Ovary (tissue), 9 donors: Measurements from ENCODE around the gene COQ8B. TPM values are rescaled to one million over a fixed set of nuclear protein-coding genes. Genes with fewer than 3 reads are reported as not detected.
A peak's percentile ranks its signal among the peaks of the same experiment; 100 is the strongest.

Source experiments
- DNase-seq, 5 donors: peaks; one replicate each; pipeline ENCODE4 v3.0.0-alpha.2; 2019 to 2020
- H3K27ac ChIP-seq, 2 donors: fragments of 200-600 bp; one replicate each; pipeline versions ENCODE4 v1.5.1 to v1.8.0; 2019 to 2022
- H3K27me3 ChIP-seq: fragments of 200-600 bp; one replicate; pipeline ENCODE4 v1.8.0; 2022
- H3K36me3 ChIP-seq: fragments of 200-600 bp; sonication (generic); one replicate; pipeline ENCODE4 v1.5.1; 2019
- H3K4me1 ChIP-seq: one replicate; pipeline ENCODE4 v1.8.1; 2013; ENCODE audit warnings: mild to moderate bottlenecking, moderate library complexity; ENCODE audit not compliant: insufficient read depth
- H3K4me3 ChIP-seq: fragments of 200-600 bp; sonication (generic); one replicate; pipeline ENCODE4 v1.5.1; 2017
- H3K9me3 ChIP-seq, 2 donors: fragments of 200-600 bp in 1 of 2; sonication (generic) in 1 of 2; one replicate each; pipeline versions ENCODE4 v1.5.1 to v1.8.1; 2013 to 2019; ENCODE audit warnings: mild to moderate bottlenecking in 1 of 2, moderate library complexity in 1 of 2
- CTCF ChIP-seq, 3 donors: fragments of 450-650 bp in 2 of 3; fragments of 200-600 bp in 1 of 3; IDR thresholded peaks; one replicate each; pipeline versions ENCODE4 v1.5.1 to v1.8.0; 2016 to 2022; ENCODE audit warnings: antibody characterized with exemption in 3 of 3, mild to moderate bottlenecking in 1 of 3
- EP300 ChIP-seq: sonication (generic); formaldehyde crosslinking; IDR thresholded peaks from one replicate; pipeline ENCODE4 v1.6.1; 2017; ENCODE audit warnings: antibody characterized with exemption
- POLR2A ChIP-seq: fragments of 450-650 bp; IDR thresholded peaks from one replicate; pipeline ENCODE4 v1.6.1; 2017; ENCODE audit warnings: antibody characterized with exemption, mild to moderate bottlenecking, moderate library complexity
- WGBS, 3 donors: extraction: QIAGEN DNeasy Blood & Tissue Kit in 1 of 3; methylation state at CpG; one replicate each; pipeline versions ENCODE4 v1.1.5 to v1.1.7; 2013 to 2017; 5-methylcytosine and 5-hydroxymethylcytosine counted together
- intact Hi-C, 4 donors: fragments of 100-400 bp; cut with DNase I; formaldehyde crosslinking; loops; one replicate each; pipeline versions ENCODE4 v1.11.0 to v1.15.1; 2022 to 2023
- polyA plus RNA-seq, 2 donors: library from polyadenylated mRNA; stranded (reverse); fragments of 200-250 nt in 1 of 2; fragments of 350-450 nt in 1 of 2; fragmentation: Illumina TruSeq in 1 of 2; extraction: RNeasy Lipid Tissue Mini Kit (QIAGEN cat#74804) in 1 of 2; gene quantifications; one replicate each; pipeline ENCODE4 v1.2.3, GENCODE V29; 2013 to 2014
- total RNA-seq, 7 donors: library from RNA; depleted of rRNA in 2 of 7; stranded (reverse); fragments of >200 nt in 2 of 7; fragmentation: NEBNext Ultra II Directional in 3 of 7; extraction: Animal tissue kit (Norgen Biotek cat#: 25700) in 3 of 7; gene quantifications; one replicate each; pipeline versions ENCODE4 v1.1.0 to v1.2.4, GENCODE V29; 2016 to 2023
- donor health status: DM: no; HTN: no; CAD: no; lungs with moderate emphysema.
- donor health status: DM: no; HTN: no; CAD: no.
- donor health status: Bipolar disorder and iron deficiency.
- donor health status: DM: yes; HTN: yes; CAD: no.
- donor health status: DM: no; HTN: no; CAD: no.
- donor health status: DM: yes; HTN: yes; CAD: no.

The COQ8B gene
- total and polyA plus RNA-seq, 9 donors, result 8.3 to 51.2 (median 41.5) TPM

GRCh38 chr19:40663695-40664692, 52.7 kb downstream of the COQ8B start:
- Histone ChIP-seq H3K9me3 (no peaks in the 10 kb centered on the region), H3K27ac (peak overlapping the region; percentile 65 to 82), H3K4me1 (peaks cover 8% of the 10 kb centered on the region), H3K36me3 (no peaks in the 10 kb centered on the region), H3K4me3 (peak overlapping the region; percentile 66), H3K27me3 (no peaks in the 10 kb centered on the region)
- intact Hi-C loops, result loop anchor here (2.0 to 10.0 kb wide), 8 partner anchors 53 to 603 kb away; partner anchors contain the start of genes COQ8B (in 1 of the 4) and ITPKC (in 1 of the 4)
- DNase-seq, result peak in 3 of 5 donors; percentile 47 to 70 (median 65)
- TF ChIP-seq POLR2A (no peak), EP300 (no peak), CTCF (IDR thresholded peaks at IDR 0.05) (no peak)
- WGBS, 3 donors, result 36 to 39% (median 37%) methylated on average over 24 of the region's 24 CpGs

- 0 to 1% (median 1%) methylated on average over 57 to 60 of the region's 60 CpGs for WGBS, 3 donors
- H3K27ac ChIP-seq, result peak overlapping the region; percentile 65 to 82
- TF ChIP-seq CTCF (IDR thresholded peaks at IDR 0.05), result peak; percentile 97 to 100 (median 100)
- peak; percentile 74 for TF ChIP-seq EP300
- TF ChIP-seq POLR2A, result peak; percentile 46
- H3K36me3 ChIP-seq, result no peaks in the 10 kb centered on the region
- H3K27me3 ChIP-seq, result no peaks in the 10 kb centered on the region
- intact Hi-C loops, result loop anchor here (2.0 to 10.0 kb wide), 8 partner anchors 54 to 604 kb away; partner anchors contain the start of genes COQ8B (in 1 of the 4) and ITPKC (in 1 of the 4)
- H3K9me3 ChIP-seq, result no peaks in the 10 kb centered on the region
- peak; percentile 93 to 97 (median 96) for DNase-seq
- peak overlapping the region; percentile 66 for H3K4me3 ChIP-seq
- peaks cover 8% of the 10 kb centered on the region for H3K4me1 ChIP-seq
Observed at GRCh38 chr19:40662925-40663694, 53.6 kb downstream of the COQ8B start.

GRCh38 chr19:40661616-40662015, 55.1 kb downstream of the COQ8B start:
- Histone ChIP-seq H3K9me3 (no peaks in the 10 kb centered on the region), H3K4me1 (peaks cover 8% of the 10 kb centered on the region), H3K27ac (no peak overlapping the region), H3K27me3 (no peaks in the 10 kb centered on the region), H3K36me3 (no peaks in the 10 kb centered on the region), H3K4me3 (no peak overlapping the region)
- intact Hi-C loops, result loop anchor here (2.0 to 10.0 kb wide), 8 partner anchors 56 to 606 kb away; partner anchors contain the start of genes COQ8B (in 1 of the 4) and ITPKC (in 1 of the 4)
- 88 to 89% (median 88%) methylated on average over 1 of the region's 1 CpG for WGBS, 3 donors
- TF ChIP-seq EP300 (no peak), CTCF (IDR thresholded peaks at IDR 0.05) (no peak), POLR2A (no peak)
- DNase-seq, result no peak

GRCh38 chr19:40659566-40659965, 57.1 kb downstream of the COQ8B start:
- Histone ChIP-seq H3K36me3 (no peaks in the 10 kb centered on the region), H3K4me3 (no peak overlapping the region), H3K9me3 (no peaks in the 10 kb centered on the region), H3K27ac (no peak overlapping the region), H3K27me3 (no peaks in the 10 kb centered on the region), H3K4me1 (peaks cover 8% of the 10 kb centered on the region)
- WGBS, 3 donors, result 82 to 85% (median 82%) methylated on average over 11 of the region's 11 CpGs
- no peak for DNase-seq
- intact Hi-C loops, result no loop called here
- TF ChIP-seq POLR2A (no peak), CTCF (IDR thresholded peaks at IDR 0.05) (no peak), EP300 (no peak)
